Transverse colon (tissue), 4 donors: ENCODE results near the gene HOXC4. TPM values are rescaled to one million over a fixed set of nuclear protein-coding genes. Genes with fewer than 3 reads are reported as not detected.

Experiments
- DNase-seq: peaks from one replicate; pipeline ENCODE4 v3.0.0-alpha.2; 2019
- H3K27ac ChIP-seq, 4 donors: fragments of 200-600 bp; sonication (generic); 2 replicates each; pipeline ENCODE4 v1.5.1; 2016 to 2018; ENCODE audit warnings: inconsistent platforms in 4 of 4
- H3K27me3 ChIP-seq: fragments of 200-600 bp; sonication (generic); 2 replicates; pipeline ENCODE4 v1.5.1; 2017; ENCODE audit warnings: inconsistent platforms
- H3K36me3 ChIP-seq, 4 donors: fragments of 200-600 bp; sonication (generic); 2 replicates each; pipeline ENCODE4 v1.5.1; 2017 to 2019; ENCODE audit warnings: inconsistent platforms in 4 of 4
- H3K4me1 ChIP-seq, 4 donors: fragments of 200-600 bp; sonication (generic); 2 replicates each; pipeline ENCODE4 v1.5.1; 2017 to 2020; ENCODE audit warnings: inconsistent platforms in 4 of 4
- H3K4me3 ChIP-seq, 4 donors: fragments of 200-600 bp; sonication (generic); 1 replicate in 1 of 4; 2 replicates in 3 of 4; pipeline versions ENCODE4 v1.5.1 to v1.6.1; 2017 to 2019; ENCODE audit warnings: inconsistent platforms in 4 of 4
- H3K9me3 ChIP-seq, 2 donors: fragments of 200-600 bp; sonication (generic); 2 replicates each; pipeline ENCODE4 v1.5.1; 2017 to 2019; ENCODE audit warnings: inconsistent platforms in 2 of 2
- EP300 ChIP-seq: sonication (generic); formaldehyde crosslinking; IDR thresholded peaks from one replicate; pipeline ENCODE4 v1.6.1; 2017; ENCODE audit warnings: antibody characterized with exemption, low read depth
- POLR2A ChIP-seq: fragments of 450-650 bp; IDR thresholded peaks from one replicate; pipeline ENCODE4 v1.6.1; 2016; ENCODE audit warnings: antibody characterized with exemption, mild to moderate bottlenecking, moderate library complexity
- POLR2AphosphoS5 ChIP-seq, 3 donors: sonication (generic); formaldehyde crosslinking; IDR thresholded peaks; one replicate each; pipeline ENCODE4 v1.6.1; 2016; ENCODE audit warnings: antibody characterized with exemption in 3 of 3
- WGBS, 2 donors: methylation state at CpG; one replicate each; pipeline ENCODE4 v1.1.5; 2018; ENCODE audit warnings: low coverage in 1 of 2; 5-methylcytosine and 5-hydroxymethylcytosine counted together
- in situ Hi-C, 4 donors: fragments of 200-750 bp; cut with MboI; loops; one replicate each; pipeline versions ENCODE4 v1.15.0 to v1.15.1; 2017; ENCODE audit warnings: low sequenced_read_pairs in 3 of 4, low pct_ligation_motif_present in 1 of 4, low pct_unique_long_range_greater_than_20kb in 1 of 4
- intact Hi-C: fragments of 100-400 bp; cut with DNase I; formaldehyde crosslinking; loops from one replicate; pipeline ENCODE4 v1.15.1; 2023; ENCODE audit warnings: low total_unique reads
- total RNA-seq, 4 donors: library from RNA; depleted of rRNA; stranded (reverse); fragments of >200 nt; gene quantifications; one replicate each; pipeline ENCODE4 v1.1.0, GENCODE V29; 2016
- TF ChIP-seq, protein P1 (sequence below), 5 experiments: fragments of 200-600 bp in 3 of 5; fragments of 450-650 bp in 2 of 5; sonication (generic) in 3 of 5; IDR thresholded peaks; 1 replicate in 2 of 5; 2 replicates in 3 of 5; pipeline ENCODE4 v1.5.1; 2016 to 2017; ENCODE audit warnings: antibody characterized with exemption in 5 of 5, inconsistent platforms in 3 of 5, mild to moderate bottlenecking in 2 of 5, moderate library complexity in 1 of 5

HOXC4 gene
- total RNA-seq, 4 donors from 2014 or later, result 0.64 to 0.68 TPM; not detected in 2

DNA sequence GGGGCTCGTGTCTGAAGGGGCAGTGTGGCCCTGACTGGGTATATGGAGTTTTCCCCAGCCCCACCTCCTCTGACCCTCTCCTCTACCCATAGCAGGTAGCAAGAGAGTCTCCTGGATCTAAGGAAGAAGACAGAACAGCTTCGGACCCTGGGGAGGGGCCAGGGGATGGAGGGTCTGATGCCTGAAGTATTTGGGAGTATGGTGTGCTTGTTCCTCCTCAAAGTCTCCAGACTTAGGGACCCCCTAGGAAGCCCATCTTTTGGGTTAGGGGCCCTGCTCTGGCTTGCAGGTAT is 45.4 kb upstream of the HOXC4 start:
- no peak overlapping the region for H3K4me3 ChIP-seq
- 50% methylated on average over 2 of the region's 2 CpGs; no CpG with 5 or more reads in 1 of the 2 donors for WGBS, 2 donors
- in situ Hi-C loops, result loop anchor here in 2 of 4 donors (5.0 kb wide), 2 partner anchors 184 to 194 kb away; no protein-coding TSS in a partner anchor
- H3K4me1 ChIP-seq, result peaks cover 0 to 28% (median 17%) of the 10 kb centered on the region in 4 donors
- no peak for DNase-seq
- TF ChIP-seq EP300 (no peak), POLR2AphosphoS5 (IDR thresholded peaks at IDR 0.05) (no peak), POLR2A (no peak)
- TF ChIP-seq, protein P1, sequence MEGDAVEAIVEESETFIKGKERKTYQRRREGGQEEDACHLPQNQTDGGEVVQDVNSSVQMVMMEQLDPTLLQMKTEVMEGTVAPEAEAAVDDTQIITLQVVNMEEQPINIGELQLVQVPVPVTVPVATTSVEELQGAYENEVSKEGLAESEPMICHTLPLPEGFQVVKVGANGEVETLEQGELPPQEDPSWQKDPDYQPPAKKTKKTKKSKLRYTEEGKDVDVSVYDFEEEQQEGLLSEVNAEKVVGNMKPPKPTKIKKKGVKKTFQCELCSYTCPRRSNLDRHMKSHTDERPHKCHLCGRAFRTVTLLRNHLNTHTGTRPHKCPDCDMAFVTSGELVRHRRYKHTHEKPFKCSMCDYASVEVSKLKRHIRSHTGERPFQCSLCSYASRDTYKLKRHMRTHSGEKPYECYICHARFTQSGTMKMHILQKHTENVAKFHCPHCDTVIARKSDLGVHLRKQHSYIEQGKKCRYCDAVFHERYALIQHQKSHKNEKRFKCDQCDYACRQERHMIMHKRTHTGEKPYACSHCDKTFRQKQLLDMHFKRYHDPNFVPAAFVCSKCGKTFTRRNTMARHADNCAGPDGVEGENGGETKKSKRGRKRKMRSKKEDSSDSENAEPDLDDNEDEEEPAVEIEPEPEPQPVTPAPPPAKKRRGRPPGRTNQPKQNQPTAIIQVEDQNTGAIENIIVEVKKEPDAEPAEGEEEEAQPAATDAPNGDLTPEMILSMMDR (IDR thresholded peaks at IDR 0.05), result no peak
- H3K36me3 ChIP-seq, result no peaks in the 10 kb centered on the region
- intact Hi-C loops, result loop anchor here (5.0 kb wide), 2 partner anchors 184 to 199 kb away; no protein-coding TSS in a partner anchor
- H3K27me3 ChIP-seq, result peaks cover 98% of the 10 kb centered on the region
- H3K27ac ChIP-seq, result no peak overlapping the region
- no peaks in the 10 kb centered on the region for H3K9me3 ChIP-seq

DNA sequence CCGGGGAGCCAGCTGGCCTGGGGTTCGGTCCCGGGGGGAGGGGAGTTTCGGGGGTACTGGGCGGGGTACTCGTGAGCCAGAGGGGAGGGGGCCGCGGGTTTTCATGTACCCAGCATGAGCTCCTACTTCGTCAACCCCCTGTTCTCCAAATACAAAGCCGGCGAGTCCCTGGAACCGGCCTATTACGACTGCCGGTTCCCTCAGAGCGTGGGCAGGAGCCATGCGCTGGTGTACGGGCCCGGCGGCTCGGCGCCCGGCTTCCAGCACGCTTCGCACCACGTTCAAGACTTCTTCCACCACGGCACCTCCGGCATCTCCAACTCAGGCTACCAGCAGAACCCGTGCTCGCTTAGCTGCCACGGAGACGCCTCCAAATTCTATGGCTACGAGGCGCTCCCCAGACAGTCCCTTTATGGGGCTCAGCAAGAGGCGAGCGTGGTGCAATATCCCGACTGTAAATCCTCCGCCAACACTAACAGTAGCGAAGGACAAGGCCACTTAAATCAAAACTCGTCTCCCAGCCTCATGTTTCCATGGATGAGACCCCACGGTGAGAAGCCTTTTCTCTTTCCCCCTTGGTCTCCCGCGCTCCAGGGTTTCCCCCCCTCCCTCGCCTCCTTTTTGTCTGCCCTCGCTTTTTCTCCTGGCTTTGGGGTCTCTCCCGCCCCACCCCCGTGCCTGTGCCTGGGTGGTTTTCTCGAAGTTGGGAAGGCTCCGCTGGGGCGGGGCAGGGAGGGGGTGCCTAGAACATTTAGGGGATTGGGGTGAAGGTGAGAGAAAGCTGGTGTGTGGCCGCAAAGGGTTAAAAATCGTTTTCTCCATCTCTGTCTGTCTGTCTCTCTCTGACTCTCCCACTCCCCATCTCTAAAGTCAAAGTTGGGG is 44.2 kb upstream of the HOXC4 start:
- in situ Hi-C loops, result loop anchor here in 2 of 4 donors (5.0 kb wide), 2 partner anchors 183 to 193 kb away; no protein-coding TSS in a partner anchor
- WGBS, 2 donors, result 10 to 15% methylated on average over 14 to 38 of the region's 51 CpGs
- H3K9me3 ChIP-seq, result no peaks in the 10 kb centered on the region
- no peaks in the 10 kb centered on the region for H3K36me3 ChIP-seq
- intact Hi-C loops, result loop anchor here (5.0 kb wide), 2 partner anchors 183 to 198 kb away; no protein-coding TSS in a partner anchor
- H3K4me1 ChIP-seq, result peaks cover 0 to 30% (median 17%) of the 10 kb centered on the region in 4 donors
- peaks cover 98% of the 10 kb centered on the region for H3K27me3 ChIP-seq
- H3K27ac ChIP-seq, result no peak overlapping the region
- DNase-seq, result no peak
- TF ChIP-seq, protein P1 (IDR thresholded peaks at IDR 0.05), result no peak
- H3K4me3 ChIP-seq, result peak overlapping the region in 1 of 4 donors; percentile 14

DNA sequence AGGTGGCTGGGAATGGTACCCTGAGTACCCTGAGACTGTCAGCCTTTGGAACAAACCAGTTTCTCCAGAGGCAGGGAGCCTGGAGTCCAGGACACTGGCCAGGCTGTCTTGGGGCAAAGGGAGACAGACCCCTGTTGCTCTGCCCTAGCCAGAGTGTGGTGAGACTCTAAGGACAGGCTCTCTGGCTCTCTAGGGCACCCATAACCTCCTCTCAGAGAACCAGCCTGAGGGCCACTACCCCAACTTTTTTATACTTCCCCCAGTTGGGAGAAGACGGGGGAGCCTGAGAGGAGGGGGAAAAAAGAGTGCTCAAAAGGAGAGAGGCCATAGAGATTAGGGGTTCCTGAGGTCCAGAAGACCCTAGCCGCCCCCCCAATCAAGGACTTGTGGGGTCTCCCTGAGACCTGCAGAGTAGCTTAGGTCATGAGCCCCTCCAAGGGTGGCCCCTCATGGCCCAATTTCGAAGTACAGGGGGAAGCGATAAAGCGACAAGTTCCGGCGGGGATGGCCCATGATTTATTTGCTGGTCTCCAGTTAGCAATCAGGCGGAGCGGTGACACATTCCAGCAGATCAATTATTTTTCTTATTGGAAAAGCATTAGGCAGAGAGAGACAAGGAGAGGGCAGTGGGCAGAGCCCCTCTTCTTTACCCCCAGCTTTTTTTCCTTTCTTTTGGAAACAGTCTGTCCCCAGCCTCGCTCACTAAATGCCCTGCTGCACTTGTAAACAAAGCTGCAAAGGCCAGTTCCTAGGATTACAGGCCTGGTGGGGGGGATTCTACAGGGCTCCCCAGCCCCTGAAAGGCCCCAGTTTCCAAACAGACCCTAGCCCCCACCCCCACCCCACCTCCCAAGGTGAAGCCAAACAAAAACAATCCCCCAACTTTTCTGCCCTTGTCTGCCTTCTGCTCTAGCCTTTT is 43.3 kb upstream of the HOXC4 start:
- in situ Hi-C loops, result no loop called here
- H3K27me3 ChIP-seq, result peaks cover 98% of the 10 kb centered on the region
- no peak for DNase-seq
- no peaks in the 10 kb centered on the region for H3K9me3 ChIP-seq
- TF ChIP-seq POLR2AphosphoS5 (IDR thresholded peaks at IDR 0.05), result no peak
- TF ChIP-seq, protein P1 (IDR thresholded peaks at IDR 0.05), result no peak
- TF ChIP-seq POLR2A, result no peak
- TF ChIP-seq EP300, result no peak
- H3K4me1 ChIP-seq, result peaks cover 0 to 34% (median 19%) of the 10 kb centered on the region in 4 donors
- no peak overlapping the region for H3K4me3 ChIP-seq
- no peaks in the 10 kb centered on the region for H3K36me3 ChIP-seq
- intact Hi-C loops, result no loop called here
- 27% methylated on average over 3 to 10 of the region's 10 CpGs for WGBS, 2 donors
- no peak overlapping the region for H3K27ac ChIP-seq
